ENCODE measurements around the gene ISG15. TPM values are rescaled to one million over a fixed set of nuclear protein-coding genes. Genes with fewer than 3 reads are reported as not detected.

The ISG15 gene
- total and polyA plus RNA-seq, 12 donors: 9.8 to 186 (median 29.1) TPM

GRCh38 chr1:1061682-1062345 is 48.5 kb downstream of the ISG15 start:
- intact Hi-C loops (cut with DNase I): loop anchor here in 9 of 10 donors (2.0 to 10.0 kb wide), 5 partner anchors 45 to 80 kb away; partner anchors contain the start of genes PERM1 (in 4 of the 9) and ISG15 (in 1 of the 9)
- no peaks in the 10 kb centered on the region for H3K36me3 ChIP-seq
- no peak for TF ChIP-seq CTCF (IDR thresholded peaks at IDR 0.05)
- ATAC-seq: no peak
- H3K27ac ChIP-seq: no peak overlapping the region
- no peak for DNase-seq
- H3K9me3 ChIP-seq: no peaks in the 10 kb centered on the region
- H3K27me3 ChIP-seq: peaks cover 22 to 96% (median 70%) of the 10 kb centered on the region in 7 donors
- H3K4me1 ChIP-seq: peaks cover 4 to 38% (median 28%) of the 10 kb centered on the region in 9 donors
- H3K4me3 ChIP-seq: no peak overlapping the region
- 47 to 51% methylated on average over 15 of the region's 18 CpGs for WGBS, 2 donors

- Histone ChIP-seq H3K4me3 (no peak overlapping the region), H3K36me3 (no peaks in the 10 kb centered on the region), H3K27me3 (peaks cover 25 to 96% (median 74%) of the 10 kb centered on the region in 7 donors), H3K4me1 (peaks cover 4 to 38% (median 28%) of the 10 kb centered on the region in 9 donors), H3K27ac (no peak overlapping the region), H3K9me3 (no peaks in the 10 kb centered on the region)
- ATAC-seq: no peak
- WGBS, 2 donors: 18 to 24% methylated on average over 28 to 29 of the region's 29 CpGs
- no peak for TF ChIP-seq CTCF (IDR thresholded peaks at IDR 0.05)
- DNase-seq: no peak
- intact Hi-C loops (cut with DNase I): loop anchor here in 9 of 10 donors (1.0 to 10.0 kb wide), 7 partner anchors 29 to 80 kb away; partner anchors contain the start of genes PERM1 (in 4 of the 9) and ISG15 (in 1 of the 9)
These were observed 49.3 kb downstream of the ISG15 start for GRCh38 chr1:1062348-1063163.

GRCh38 chr1:1063261-1063944 is 50.1 kb downstream of the ISG15 start:
- peaks cover 8 to 43% (median 32%) of the 10 kb centered on the region in 9 donors for H3K4me1 ChIP-seq
- peak in 1 of 8 donors; percentile 6 for ATAC-seq
- DNase-seq: no peak
- H3K9me3 ChIP-seq: no peaks in the 10 kb centered on the region
- intact Hi-C loops (cut with DNase I): loop anchor here in 9 of 10 donors (1.0 to 10.0 kb wide), 7 partner anchors 30 to 81 kb away; partner anchors contain the start of genes PERM1 (in 4 of the 9) and ISG15 (in 1 of the 9)
- no peak for TF ChIP-seq CTCF (IDR thresholded peaks at IDR 0.05)
- H3K36me3 ChIP-seq: no peaks in the 10 kb centered on the region
- no peak overlapping the region for H3K4me3 ChIP-seq
- 63 to 70% methylated on average over 24 of the region's 24 CpGs for WGBS, 2 donors
- H3K27me3 ChIP-seq: peaks cover 29 to 96% (median 75%) of the 10 kb centered on the region in 7 donors
- no peak overlapping the region for H3K27ac ChIP-seq

Other genes starting within 250 kb of the ISG15 start
- 1 to 10 TPM in 8 of 10 donors, under 1 TPM in 2; 0.87 to 2.2 (median 1.2) TPM for gene SAMD11, start 89.6 kb upstream of the ISG15 start, total RNA-seq
- 1 to 10 TPM; 1.5 to 2.4 TPM for gene SAMD11, start 89.6 kb upstream of the ISG15 start, polyA plus RNA-seq
- gene NOC2L, start 54.2 kb upstream of the ISG15 start, total RNA-seq: 10 to 100 TPM; 38.3 to 52.5 (median 42.6) TPM
- 10 to 100 TPM; 62.5 to 64.8 TPM for gene NOC2L, start 54.2 kb upstream of the ISG15 start, polyA plus RNA-seq
- gene KLHL17, start 52.9 kb upstream of the ISG15 start, total RNA-seq: 1 to 10 TPM; 1.3 to 6.6 (median 3.2) TPM
- gene KLHL17, start 52.9 kb upstream of the ISG15 start, polyA plus RNA-seq: 10 to 100 TPM in 1 of 2 donors, 1 to 10 TPM in 1; 7.7 to 10.2 TPM
- under 1 TPM in 2 of 10 donors, not detected in 8; 0.13 to 0.30 TPM for gene PLEKHN1, start 47.0 kb upstream of the ISG15 start, total RNA-seq
- under 1 TPM; 0.28 to 0.37 TPM for gene PLEKHN1, start 47.0 kb upstream of the ISG15 start, polyA plus RNA-seq
- gene PERM1, start 31.4 kb upstream of the ISG15 start, total RNA-seq: 100 to 1,000 TPM in 8 of 10 donors, 10 to 100 TPM in 2; 66.2 to 238 (median 122) TPM
- 100 to 1,000 TPM in 1 of 2 donors, 10 to 100 TPM in 1; 55.1 to 513 TPM for gene PERM1, start 31.4 kb upstream of the ISG15 start, polyA plus RNA-seq
- gene HES4, start 13.4 kb upstream of the ISG15 start, total RNA-seq: 10 to 100 TPM; 28.5 to 78.1 (median 41.6) TPM
- gene HES4, start 13.4 kb upstream of the ISG15 start, polyA plus RNA-seq: 10 to 100 TPM; 49.2 to 49.8 TPM
- 10 to 100 TPM; 12.7 to 33.9 (median 18.3) TPM for gene AGRN, start 6.6 kb downstream of the ISG15 start, total RNA-seq
- gene AGRN, start 6.6 kb downstream of the ISG15 start, polyA plus RNA-seq: 10 to 100 TPM; 11.5 to 30.7 TPM
- gene RNF223, start 60.8 kb downstream of the ISG15 start, total RNA-seq: not detected
- not detected for gene RNF223, start 60.8 kb downstream of the ISG15 start, polyA plus RNA-seq
- gene C1orf159, start 102.6 kb downstream of the ISG15 start, total RNA-seq: 1 to 10 TPM; 2.9 to 6.0 (median 3.5) TPM
- gene C1orf159, start 102.6 kb downstream of the ISG15 start, polyA plus RNA-seq: 10 to 100 TPM in 1 of 2 donors, 1 to 10 TPM in 1; 7.1 to 14.0 TPM
- gene TTLL10, start 160.4 kb downstream of the ISG15 start, total RNA-seq: under 1 TPM in 7 of 10 donors, not detected in 3; 0.11 to 0.53 (median 0.26) TPM
- gene TTLL10, start 160.4 kb downstream of the ISG15 start, polyA plus RNA-seq: under 1 TPM; 0.09 to 0.29 TPM
- 1 to 10 TPM in 1 of 10 donors, under 1 TPM in 2, not detected in 7; 0.28 to 1.7 (median 0.49) TPM for gene TNFRSF18, start 193.1 kb downstream of the ISG15 start, total RNA-seq
- gene TNFRSF18, start 193.1 kb downstream of the ISG15 start, polyA plus RNA-seq: under 1 TPM in 1 of 2 donors, not detected in 1; 0.26 TPM
- gene TNFRSF4, start 200.7 kb downstream of the ISG15 start, total RNA-seq: 10 to 100 TPM in 1 of 10 donors, 1 to 10 TPM in 7, under 1 TPM in 2; 0.52 to 24.8 (median 5.0) TPM
- gene TNFRSF4, start 200.7 kb downstream of the ISG15 start, polyA plus RNA-seq: 1 to 10 TPM; 3.8 to 9.8 TPM
- 100 to 1,000 TPM in 9 of 10 donors, 10 to 100 TPM in 1; 95.6 to 174 (median 123) TPM for gene SDF4, start 218.5 kb downstream of the ISG15 start, total RNA-seq
- 100 to 1,000 TPM; 107 to 184 TPM for gene SDF4, start 218.5 kb downstream of the ISG15 start, polyA plus RNA-seq
- gene B3GALT6, start 218.7 kb downstream of the ISG15 start, total RNA-seq: 10 to 100 TPM in 4 of 10 donors, 1 to 10 TPM in 6; 7.3 to 13.5 (median 9.1) TPM
- 10 to 100 TPM in 1 of 2 donors, 1 to 10 TPM in 1; 7.7 to 16.2 TPM for gene B3GALT6, start 218.7 kb downstream of the ISG15 start, polyA plus RNA-seq
- 1 to 10 TPM in 4 of 10 donors, under 1 TPM in 5, not detected in 1; 0.42 to 1.9 (median 0.90) TPM for gene C1QTNF12, start 233.2 kb downstream of the ISG15 start, total RNA-seq
- gene C1QTNF12, start 233.2 kb downstream of the ISG15 start, polyA plus RNA-seq: 1 to 10 TPM; 1.6 to 2.3 TPM

All from heart right ventricle (tissue), 16 donors.